Upper lobe of right lung (tissue), 1 donor: Measurements from ENCODE around the gene SMIM45.
"Not testable (repeated sequence)": the region's sequence is repeated elsewhere in the genome, so short reads cannot be mapped to it uniquely, and the experiment has no call there.

Experiments used
- ATAC-seq: fragments of 200-7000 bp; cut with Tn5 transposase; one replicate; pipeline ENCODE4 v1.9.1; 2020; ENCODE audit warnings: mild to moderate bottlenecking, moderate library complexity
- DNase-seq: peaks from one replicate; pipeline ENCODE4 v3.0.0-alpha.2; 2020
- H3K27ac ChIP-seq: fragments of 200-600 bp; one replicate; pipeline ENCODE4 v1.8.0; 2022
- H3K27me3 ChIP-seq: fragments of 200-600 bp; one replicate; pipeline ENCODE4 v1.8.0; 2022; ENCODE audit warnings: mild to moderate bottlenecking
- H3K36me3 ChIP-seq: fragments of 200-600 bp; one replicate; pipeline ENCODE4 v1.8.0; 2022
- H3K4me1 ChIP-seq: fragments of 200-600 bp; one replicate; pipeline ENCODE4 v1.8.0; 2022
- H3K4me3 ChIP-seq: fragments of 200-600 bp; one replicate; pipeline ENCODE4 v1.8.0; 2022; ENCODE audit warnings: mild to moderate bottlenecking
- H3K9me3 ChIP-seq: fragments of 200-600 bp; one replicate; pipeline ENCODE4 v1.8.0; 2022
- CTCF ChIP-seq: fragments of 200-600 bp; IDR thresholded peaks from one replicate; pipeline ENCODE4 v1.8.0; 2022; ENCODE audit warnings: antibody characterized with exemption
- intact Hi-C: fragments of 100-400 bp; cut with DNase I; formaldehyde crosslinking; loops from one replicate; pipeline ENCODE4 v1.11.0; 2022
- donor health status: DM: no; HTN: yes; CAD: no; lungs with severe emphysema.

Gene SMIM45

GRCh38 chr22:41947424-41948080, 4.4 kb upstream of the SMIM45 start:
- no peak for DNase-seq
- peak overlapping the region; percentile 76 for H3K4me3 ChIP-seq
- no peak overlapping the region for H3K27ac ChIP-seq
- H3K4me1 ChIP-seq, result peaks cover 7% of the 10 kb centered on the region
- H3K27me3 ChIP-seq, result no peaks in the 10 kb centered on the region
- no peak for TF ChIP-seq CTCF
- no peaks in the 10 kb centered on the region for H3K9me3 ChIP-seq
- intact Hi-C loops, result loop anchor here (10.0 kb wide), 1 partner anchor 123 kb away; no protein-coding TSS in a partner anchor
- no peaks in the 10 kb centered on the region for H3K36me3 ChIP-seq
- ATAC-seq, result no peak

GRCh38 chr22:41948142-41948541, 3.8 kb upstream of the SMIM45 start:
- H3K27me3 ChIP-seq, result no peaks in the 10 kb centered on the region
- intact Hi-C loops, result loop anchor here (10.0 kb wide), 1 partner anchor 123 kb away; no protein-coding TSS in a partner anchor
- ATAC-seq, result no peak
- TF ChIP-seq CTCF, result no peak
- no peak overlapping the region for H3K27ac ChIP-seq
- peaks cover 7% of the 10 kb centered on the region for H3K4me1 ChIP-seq
- DNase-seq, result no peak
- H3K36me3 ChIP-seq, result no peaks in the 10 kb centered on the region
- H3K9me3 ChIP-seq, result no peaks in the 10 kb centered on the region
- no peak overlapping the region for H3K4me3 ChIP-seq

DNA sequence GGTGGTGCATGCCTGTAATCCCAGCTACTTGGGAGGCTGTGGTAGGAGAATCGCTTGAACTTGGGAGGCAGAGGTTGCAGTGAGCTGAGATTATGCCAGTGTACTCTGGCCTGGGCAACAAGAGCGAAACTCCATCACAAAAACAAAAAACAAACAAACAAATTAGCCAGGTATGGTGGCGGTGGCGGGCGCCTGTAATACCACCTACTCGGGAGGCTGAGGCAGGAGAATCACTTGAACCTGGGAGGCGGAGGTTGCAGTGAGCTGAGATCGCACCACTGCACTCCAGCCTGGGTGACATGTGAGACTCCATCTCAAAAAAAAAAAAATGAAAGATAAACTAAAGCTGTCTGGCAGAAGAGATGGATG, 3.0 kb upstream of the SMIM45 start:
- intact Hi-C loops, result loop anchor here (10.0 kb wide), 1 partner anchor 124 kb away; no protein-coding TSS in a partner anchor
- not testable (repeated sequence) for H3K27me3 ChIP-seq

GRCh38 chr22:41949297-41949965, 2.5 kb upstream of the SMIM45 start:
- Histone ChIP-seq H3K4me3 (no peak overlapping the region), H3K27me3 (no peaks in the 10 kb centered on the region), H3K36me3 (no peaks in the 10 kb centered on the region), H3K4me1 (peaks cover 7% of the 10 kb centered on the region), H3K9me3 (no peaks in the 10 kb centered on the region), H3K27ac (no peak overlapping the region)
- DNase-seq, result no peak
- no peak for ATAC-seq
- TF ChIP-seq CTCF, result no peak
- intact Hi-C loops, result loop anchor here (10.0 kb wide), 1 partner anchor 125 kb away; no protein-coding TSS in a partner anchor

More for the DNA sequence above, 3.0 kb upstream of the SMIM45 start:
- H3K4me1 ChIP-seq, H3K4me3 ChIP-seq, H3K36me3 ChIP-seq, ATAC-seq, H3K27ac ChIP-seq, DNase-seq, H3K9me3 ChIP-seq: not testable (repeated sequence)

DNA sequence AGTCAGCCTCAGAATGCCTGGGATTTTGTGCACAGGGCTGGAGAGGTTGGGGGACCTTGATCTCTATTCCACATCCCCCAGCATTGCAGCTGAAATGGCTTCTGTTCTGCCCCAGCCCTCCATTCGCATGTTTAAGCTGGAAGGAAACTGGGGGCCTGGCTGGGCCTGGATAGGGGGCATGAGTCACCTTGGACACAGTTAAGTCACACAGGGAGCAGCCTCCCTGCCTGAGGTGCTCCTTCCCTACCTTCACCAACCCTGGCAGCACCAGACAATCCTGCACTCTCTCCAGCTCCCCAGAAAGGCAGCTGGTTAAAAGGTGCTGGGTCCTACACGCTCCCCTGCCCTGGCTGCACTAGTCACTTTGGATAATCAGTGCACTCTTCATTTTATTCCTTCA, 763 bp downstream of the SMIM45 start:
- Histone ChIP-seq H3K27me3 (no peaks in the 10 kb centered on the region), H3K9me3 (no peaks in the 10 kb centered on the region), H3K4me3 (no peak overlapping the region), H3K4me1 (peaks cover 4% of the 10 kb centered on the region), H3K27ac (no peak overlapping the region), H3K36me3 (no peaks in the 10 kb centered on the region)
- ATAC-seq (no peak), DNase-seq (no peak)
- intact Hi-C loops, result no loop called here
- no peak for TF ChIP-seq CTCF

- Histone ChIP-seq H3K27me3 (no peaks in the 10 kb centered on the region), H3K27ac (no peak overlapping the region), H3K9me3 (no peaks in the 10 kb centered on the region), H3K4me1 (peaks cover 5% of the 10 kb centered on the region), H3K36me3 (no peaks in the 10 kb centered on the region), H3K4me3 (no peak overlapping the region)
- intact Hi-C loops, result no loop called here
- TF ChIP-seq CTCF, result peak; percentile 3
- DNase-seq (no peak), ATAC-seq (peak; percentile 42)
Observed at GRCh38 chr22:41957941-41958556, 6.1 kb downstream of the SMIM45 start.
